Activated CD4-positive, alpha-beta T cell treated with anti-CD3 and anti-CD28 coated beads, Interleukin-2, amount 10 ng/mL, durations not matched to agents 7 days and 5 days (primary cell): Measurements from ENCODE around the gene RNF11. TPM values are rescaled to one million over a fixed set of nuclear protein-coding genes. Genes with fewer than 3 reads are reported as not detected.
"Not testable (repeated sequence)": the region's sequence is repeated elsewhere in the genome, so short reads cannot be mapped to it uniquely, and the experiment has no call there.

Experiments
- CTCF ChIA-PET: fragments of 350-600 bp; sonication (Branson Sonifier 250); formaldehyde crosslinking; loops from one replicate; lab custom pipeline; 2021; ENCODE audit warnings: antibody characterized with exemption; lab: Charles Lee
- POLR2A ChIA-PET: fragments of 350-600 bp; sonication (Branson Sonifier 250); formaldehyde crosslinking; loops from one replicate; lab custom pipeline; 2021; ENCODE audit warnings: antibody characterized with exemption; lab: Charles Lee
- DNase-seq: peaks from one replicate; pipeline ENCODE4 v3.0.0-alpha.2; 2020
- H3K27ac Mint-ChIP-seq: one replicate; pipeline ENCODE4 v1.8.0; 2021; ENCODE audit warnings: mild to moderate bottlenecking, moderate library complexity, mixed read lengths
- H3K27me3 Mint-ChIP-seq: one replicate; pipeline ENCODE4 v1.8.0; 2021; ENCODE audit warnings: mixed read lengths
- H3K36me3 Mint-ChIP-seq: one replicate; pipeline ENCODE4 v1.8.0; 2021; ENCODE audit warnings: low read depth, mixed read lengths
- H3K4me1 Mint-ChIP-seq: one replicate; pipeline ENCODE4 v1.8.0; 2021; ENCODE audit warnings: mixed read lengths
- H3K4me3 Mint-ChIP-seq: one replicate; pipeline ENCODE4 v1.8.0; 2021; ENCODE audit warnings: mild to moderate bottlenecking, moderate library complexity, mixed read lengths
- H3K9me3 Mint-ChIP-seq: one replicate; pipeline ENCODE4 v1.8.0; 2021; ENCODE audit warnings: mixed read lengths
- total RNA-seq, 2 experiments: library from RNA; stranded (reverse); gene quantifications; one replicate each; pipeline ENCODE4 v1.2.3, GENCODE V29; 2021

RNF11 gene
- total RNA-seq, 2 experiments from 2014 or later = 23.4 to 25.9 TPM

DNA sequence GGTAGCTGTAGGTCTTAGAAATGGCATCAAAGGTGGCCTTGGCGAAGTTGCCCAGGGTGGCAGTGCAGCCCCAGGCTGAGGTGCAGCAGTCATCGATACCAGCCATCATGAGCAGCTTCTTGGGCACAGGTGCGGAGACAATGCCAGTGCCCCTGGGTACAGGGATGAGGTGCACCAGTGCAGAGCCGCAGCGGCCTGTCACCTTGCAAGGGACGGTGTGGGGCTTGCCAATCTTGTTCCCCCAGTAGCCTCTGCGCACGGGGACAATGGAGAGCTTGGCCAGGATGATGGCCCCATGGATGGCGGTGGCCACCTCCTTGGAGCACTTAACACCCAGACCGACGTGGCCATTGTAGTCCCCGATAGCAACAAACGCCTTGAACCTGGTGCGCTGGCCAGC, 14.7 kb downstream of the RNF11 start:
- H3K4me3 Mint-ChIP-seq, H3K27ac Mint-ChIP-seq, DNase-seq, CTCF ChIA-PET, H3K9me3 Mint-ChIP-seq, H3K27me3 Mint-ChIP-seq, POLR2A ChIA-PET, H3K36me3 Mint-ChIP-seq: not testable (repeated sequence)
- peaks cover 26% of the 10 kb centered on the region for H3K4me1 Mint-ChIP-seq

DNA sequence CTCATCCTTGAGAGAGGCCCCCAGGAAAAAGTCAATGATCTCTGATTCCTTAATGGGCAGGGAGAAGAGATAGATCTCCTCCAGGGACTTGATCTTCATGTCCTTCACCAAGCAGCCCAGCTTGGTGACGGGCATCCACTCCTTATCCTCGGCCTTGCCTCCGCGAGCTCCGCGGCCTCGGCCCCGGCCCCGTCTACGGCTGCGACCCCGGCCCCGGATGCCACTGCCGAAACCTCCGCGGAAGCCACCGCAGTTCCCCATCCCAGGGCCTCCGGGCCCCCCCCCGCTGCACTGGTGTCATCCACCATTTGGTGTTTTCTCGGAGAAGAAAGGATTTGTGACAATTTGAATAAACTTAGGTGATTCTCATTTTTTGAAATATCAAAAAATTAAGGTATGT, 15.1 kb downstream of the RNF11 start:
- not testable (repeated sequence) for H3K36me3 Mint-ChIP-seq

DNA sequence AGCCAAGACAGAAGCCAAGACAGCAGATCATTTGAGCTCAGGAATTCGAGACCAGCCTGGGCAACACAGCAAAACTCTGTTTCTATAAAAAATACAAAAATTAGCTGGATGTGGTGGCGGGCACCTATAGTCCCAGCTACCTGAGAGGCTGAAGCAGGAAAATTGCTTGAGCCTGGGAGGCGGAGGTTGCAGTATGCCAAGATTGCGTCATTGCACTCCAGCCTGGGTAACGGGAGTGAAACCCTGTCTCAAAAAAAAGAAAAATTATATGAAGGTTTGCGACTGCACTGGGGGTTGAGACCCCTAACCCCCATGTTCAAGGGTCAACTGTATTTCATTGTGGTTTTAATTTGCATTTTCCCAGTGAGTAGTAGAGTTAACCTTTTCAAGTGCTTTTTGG, 16.3 kb downstream of the RNF11 start:
- Mint-ChIP-seq H3K27me3 (no peaks in the 10 kb centered on the region), H3K36me3 (peaks cover 1% of the 10 kb centered on the region), H3K4me1 (peaks cover 10% of the 10 kb centered on the region), H3K9me3 (no peaks in the 10 kb centered on the region), H3K27ac (no peak overlapping the region), H3K4me3 (no peak overlapping the region)
- ChIA-PET POLR2A (no interaction called here), CTCF (interaction anchor here (0.7 to 1.5 kb wide), 2 partner anchors 9 to 96 kb away, joined by 3 to 5 read pairs; no protein-coding TSS in a partner anchor)
- no peak for DNase-seq

More for the DNA sequence above, 15.1 kb downstream of the RNF11 start:
- H3K27ac Mint-ChIP-seq, POLR2A ChIA-PET, H3K27me3 Mint-ChIP-seq, H3K4me3 Mint-ChIP-seq, CTCF ChIA-PET, DNase-seq, H3K9me3 Mint-ChIP-seq: not testable (repeated sequence)
- peaks cover 21% of the 10 kb centered on the region for H3K4me1 Mint-ChIP-seq

DNA sequence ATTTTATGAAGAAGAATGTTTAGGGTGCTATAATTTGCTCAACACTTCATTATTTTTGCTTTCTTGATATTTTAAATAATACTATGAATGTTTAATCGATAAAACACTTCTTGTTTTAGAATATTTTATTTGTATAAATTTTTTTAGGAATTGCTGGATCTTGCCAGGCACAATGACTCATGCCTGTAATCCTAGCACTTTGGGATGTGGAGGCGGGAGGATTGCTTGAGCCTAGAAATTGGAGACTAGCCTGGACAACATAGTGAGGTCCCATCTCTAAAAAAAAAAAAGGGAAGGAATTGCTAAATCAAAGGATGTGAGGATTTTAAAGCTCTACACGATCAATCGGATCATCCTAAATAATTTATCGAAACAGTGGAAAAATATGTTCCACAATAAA, 17.6 kb downstream of the RNF11 start:
- peaks cover 11% of the 10 kb centered on the region for H3K4me1 Mint-ChIP-seq
- ChIA-PET POLR2A (no interaction called here), CTCF (interaction anchor here (1.2 kb wide), 1 partner anchor 12 kb away, joined by 3 read pairs; no protein-coding TSS in a partner anchor)
- H3K9me3 Mint-ChIP-seq = no peaks in the 10 kb centered on the region
- H3K27ac Mint-ChIP-seq = no peak overlapping the region
- no peak overlapping the region for H3K4me3 Mint-ChIP-seq
- H3K27me3 Mint-ChIP-seq = no peaks in the 10 kb centered on the region
- DNase-seq = no peak
- peaks cover 1% of the 10 kb centered on the region for H3K36me3 Mint-ChIP-seq

DNA sequence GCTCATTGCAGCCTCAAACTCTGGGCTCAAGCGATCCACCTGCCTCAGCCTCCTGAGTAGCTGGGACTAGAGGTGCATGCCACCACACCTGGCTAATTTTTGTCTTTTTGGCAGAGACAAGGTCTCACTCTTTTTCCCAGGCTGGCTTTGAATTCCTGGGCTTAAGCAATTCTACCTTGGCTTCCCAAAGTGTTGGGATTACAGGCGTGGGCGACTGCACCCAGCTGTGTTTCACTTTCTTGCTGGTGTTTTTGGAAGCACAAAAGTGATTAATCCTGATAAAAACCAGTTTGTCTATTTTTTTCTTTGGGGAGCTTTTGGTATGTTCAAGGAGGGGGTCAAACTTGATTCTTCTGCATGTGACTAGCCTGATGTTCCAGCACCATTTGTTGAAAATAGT, 19.3 kb downstream of the RNF11 start:
- Mint-ChIP-seq H3K27ac (no peak overlapping the region), H3K4me1 (peaks cover 13% of the 10 kb centered on the region), H3K9me3 (no peaks in the 10 kb centered on the region), H3K27me3 (no peaks in the 10 kb centered on the region), H3K4me3 (no peak overlapping the region), H3K36me3 (peaks cover 1% of the 10 kb centered on the region)
- POLR2A ChIA-PET = no interaction called here
- CTCF ChIA-PET = interaction anchor here (0.8 to 1.1 kb wide), 2 partner anchors 12 to 20 kb away, joined by 3 to 4 read pairs; no protein-coding TSS in a partner anchor
- no peak for DNase-seq

DNA sequence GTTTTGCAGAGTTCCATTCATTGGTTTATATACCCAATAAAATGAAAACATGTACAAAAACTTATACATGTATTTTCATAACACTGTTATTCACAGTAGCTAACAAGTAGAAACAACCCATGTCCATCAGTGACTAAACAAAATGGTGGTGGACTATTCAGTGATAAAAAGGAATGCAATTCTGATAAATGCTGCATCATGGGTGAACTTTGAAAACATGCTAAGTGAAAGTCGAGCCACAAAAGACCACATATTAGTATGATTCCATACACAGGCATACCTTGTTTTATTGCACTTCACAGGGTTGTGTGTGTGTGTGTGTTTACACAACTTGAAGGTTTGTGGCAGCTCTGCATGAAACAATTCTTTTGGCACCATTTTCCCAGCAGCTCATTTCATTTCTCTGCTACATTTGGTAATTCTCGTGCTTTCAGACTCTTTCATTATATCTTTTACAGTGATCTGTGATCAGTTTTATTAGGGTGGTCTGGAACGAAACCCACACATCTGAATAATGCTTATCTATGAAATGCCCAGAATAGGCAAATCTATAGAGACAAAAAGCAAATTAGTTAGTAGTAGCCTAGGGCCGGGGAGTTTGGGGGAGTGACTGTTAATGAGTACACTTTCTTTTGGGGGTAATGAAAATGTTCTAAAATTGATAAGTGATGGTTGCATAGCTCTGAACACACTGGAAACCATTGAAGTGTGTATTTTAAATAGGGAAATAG, 27.2 kb downstream of the RNF11 start:
- ChIA-PET CTCF (interaction anchor here (0.6 to 1.0 kb wide), 2 partner anchors 17 to 534 kb away, joined by 3 to 5 read pairs; no protein-coding TSS in a partner anchor), POLR2A (no interaction called here)
- Mint-ChIP-seq H3K36me3 (peaks cover 4% of the 10 kb centered on the region), H3K9me3 (no peaks in the 10 kb centered on the region), H3K4me1 (peaks cover 44% of the 10 kb centered on the region), H3K27me3 (no peaks in the 10 kb centered on the region), H3K4me3 (no peak overlapping the region), H3K27ac (no peak overlapping the region)
- DNase-seq = no peak

DNA sequence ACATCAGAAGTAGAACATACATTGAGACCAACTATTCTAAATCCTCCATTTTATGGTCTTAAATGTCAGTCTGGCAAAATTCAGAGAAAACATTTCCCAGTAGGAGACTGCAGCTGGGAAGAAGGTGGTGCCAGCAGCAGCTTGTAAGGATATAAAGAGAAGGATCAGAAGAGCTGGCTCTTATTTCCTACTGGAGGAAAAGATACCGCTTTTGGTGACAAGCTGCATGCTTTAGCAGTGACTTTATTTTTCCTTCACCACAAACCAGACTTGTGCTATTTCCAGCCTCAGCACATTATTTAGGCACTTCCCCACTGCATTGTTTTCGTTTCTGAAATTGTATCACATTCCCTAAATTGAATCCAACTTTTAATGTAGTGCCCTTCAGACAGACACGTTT, 28.4 kb downstream of the RNF11 start:
- no peaks in the 10 kb centered on the region for H3K27me3 Mint-ChIP-seq
- H3K36me3 Mint-ChIP-seq = peaks cover 7% of the 10 kb centered on the region
- ChIA-PET POLR2A (no interaction called here), CTCF (interaction anchor here (1.8 kb wide), 1 partner anchor 67 kb away, joined by 3 read pairs; no protein-coding TSS in a partner anchor)
- no peak overlapping the region for H3K27ac Mint-ChIP-seq
- H3K9me3 Mint-ChIP-seq = no peaks in the 10 kb centered on the region
- peaks cover 45% of the 10 kb centered on the region for H3K4me1 Mint-ChIP-seq
- H3K4me3 Mint-ChIP-seq = no peak overlapping the region
- no peak for DNase-seq

DNA sequence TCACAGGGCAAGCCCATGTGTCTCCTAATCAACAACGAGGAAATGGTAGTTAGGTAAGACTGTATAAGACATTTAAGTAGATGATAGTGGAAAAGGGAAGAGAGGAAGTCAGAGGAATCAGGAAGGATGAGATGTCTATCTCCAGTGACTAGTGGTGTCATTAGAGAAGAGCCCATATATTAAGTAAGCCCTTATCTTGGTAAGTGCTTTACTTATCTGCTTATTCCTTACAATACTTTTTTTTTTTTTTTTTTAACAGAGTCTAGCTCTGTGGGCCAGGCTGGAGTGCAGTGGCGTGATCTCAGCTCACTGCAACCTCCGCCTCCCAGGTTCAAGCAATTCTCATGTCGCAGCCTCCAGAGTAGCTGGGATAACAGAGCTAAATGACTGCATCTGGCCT, 29.5 kb downstream of the RNF11 start:
- H3K27me3 Mint-ChIP-seq = no peaks in the 10 kb centered on the region
- no peaks in the 10 kb centered on the region for H3K9me3 Mint-ChIP-seq
- H3K36me3 Mint-ChIP-seq = peaks cover 14% of the 10 kb centered on the region
- no peak overlapping the region for H3K27ac Mint-ChIP-seq
- H3K4me3 Mint-ChIP-seq = no peak overlapping the region
- ChIA-PET POLR2A (no interaction called here), CTCF (interaction anchor here (1.8 to 2.5 kb wide), 2 partner anchors 31 to 66 kb away, joined by 3 to 7 read pairs; no protein-coding TSS in a partner anchor)
- no peak for DNase-seq
- H3K4me1 Mint-ChIP-seq = peaks cover 45% of the 10 kb centered on the region

DNA sequence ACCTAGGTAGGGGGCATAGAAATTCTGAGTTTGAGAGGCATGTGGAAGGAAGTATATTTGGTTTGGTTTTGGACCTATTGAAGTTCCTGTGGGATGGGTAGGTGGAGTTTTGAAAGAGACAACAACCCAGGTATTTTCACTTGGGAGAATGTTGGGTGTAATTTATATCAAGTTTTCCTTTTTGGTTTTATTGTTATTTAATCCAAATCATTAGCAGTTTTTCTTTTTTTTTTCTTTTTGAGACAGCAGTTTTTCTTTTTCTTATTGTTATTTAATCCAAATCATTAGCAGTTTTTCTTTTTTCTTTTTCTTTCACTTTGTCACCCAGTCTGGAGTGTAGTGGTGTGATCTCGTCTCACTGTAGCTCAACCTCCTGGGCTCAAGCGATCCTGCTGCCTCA, 30.1 kb downstream of the RNF11 start:
- Mint-ChIP-seq H3K36me3 (peaks cover 19% of the 10 kb centered on the region), H3K27me3 (no peaks in the 10 kb centered on the region), H3K4me1 (peaks cover 42% of the 10 kb centered on the region), H3K9me3 (no peaks in the 10 kb centered on the region), H3K4me3 (no peak overlapping the region), H3K27ac (no peak overlapping the region)
- POLR2A ChIA-PET = no interaction called here
- no peak for DNase-seq
- CTCF ChIA-PET = interaction anchor here (1.8 to 2.5 kb wide), 2 partner anchors 30 to 65 kb away, joined by 3 to 7 read pairs; no protein-coding TSS in a partner anchor

DNA sequence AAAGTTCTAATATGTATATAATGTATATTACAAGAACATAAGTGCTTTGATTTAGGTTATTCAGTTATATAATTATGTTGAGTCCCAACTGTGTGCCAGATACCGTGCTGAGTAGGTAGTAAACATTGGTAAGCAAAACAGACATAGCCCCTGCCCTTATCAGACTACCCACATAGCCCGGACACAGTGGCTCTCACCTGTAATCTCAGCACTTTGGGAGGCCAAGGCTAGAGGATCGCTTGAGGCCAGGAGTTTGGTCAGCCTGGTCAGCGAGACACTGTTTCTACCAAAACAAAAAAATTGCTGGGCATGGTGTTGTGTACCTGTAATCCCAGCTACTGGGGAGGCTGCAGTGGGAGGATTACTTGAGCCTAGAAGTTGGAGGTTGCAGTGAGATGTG, 30.7 kb downstream of the RNF11 start:
- H3K4me1 Mint-ChIP-seq = peaks cover 37% of the 10 kb centered on the region
- H3K4me3 Mint-ChIP-seq = no peak overlapping the region
- no peaks in the 10 kb centered on the region for H3K27me3 Mint-ChIP-seq
- POLR2A ChIA-PET = no interaction called here
- CTCF ChIA-PET = interaction anchor here (0.5 to 2.5 kb wide), 5 partner anchors 11 to 1592 kb away, joined by 3 to 7 read pairs (median 4); no protein-coding TSS in a partner anchor
- DNase-seq = no peak
- peaks cover 25% of the 10 kb centered on the region for H3K36me3 Mint-ChIP-seq
- H3K9me3 Mint-ChIP-seq = no peaks in the 10 kb centered on the region
- no peak overlapping the region for H3K27ac Mint-ChIP-seq

DNA sequence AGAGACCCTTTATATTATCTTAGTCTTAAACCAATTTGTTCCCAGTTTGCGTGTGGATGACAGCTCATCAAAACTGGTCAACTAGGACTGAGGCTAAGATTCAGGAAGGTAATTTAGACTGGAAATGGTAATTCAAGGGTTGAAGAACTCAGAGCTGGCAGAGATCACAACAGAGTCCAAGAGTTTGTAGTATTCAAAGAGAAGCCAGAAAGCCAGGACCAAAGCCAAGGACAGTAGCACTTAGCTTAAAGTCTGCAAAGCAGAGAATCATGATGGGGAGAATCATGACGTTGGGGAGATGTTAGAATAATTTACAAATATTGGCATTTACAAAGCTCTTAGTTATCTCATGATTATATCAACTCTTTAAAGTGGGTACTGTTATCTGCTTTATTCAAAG, 32.6 kb downstream of the RNF11 start:
- Mint-ChIP-seq H3K36me3 (peaks cover 27% of the 10 kb centered on the region), H3K27me3 (no peaks in the 10 kb centered on the region), H3K9me3 (no peaks in the 10 kb centered on the region), H3K4me1 (peaks cover 35% of the 10 kb centered on the region), H3K4me3 (no peak overlapping the region), H3K27ac (no peak overlapping the region)
- no peak for DNase-seq
- CTCF ChIA-PET = interaction anchor here (0.7 to 1.3 kb wide), 2 partner anchors 27 to 28 kb away, joined by 3 to 5 read pairs; no protein-coding TSS in a partner anchor
- POLR2A ChIA-PET = no interaction called here

DNA sequence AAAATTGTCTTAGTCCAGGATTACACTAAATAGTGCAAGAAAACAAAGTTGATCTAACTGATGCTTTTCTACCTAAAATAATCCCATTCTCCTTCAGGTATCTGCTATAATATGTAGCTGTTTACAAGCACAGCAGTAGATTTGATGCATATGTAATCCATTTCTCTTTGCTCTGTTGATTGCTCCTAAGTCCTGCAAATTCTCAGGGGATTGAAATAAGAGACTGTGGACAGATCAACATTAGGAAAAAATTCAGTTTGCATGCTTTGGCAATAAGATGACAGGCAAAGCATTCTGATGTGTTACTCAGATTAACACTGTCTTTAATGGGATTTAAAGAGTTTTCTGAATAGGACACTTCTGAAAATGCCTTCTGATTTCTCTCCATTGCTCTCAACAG, 34.7 kb downstream of the RNF11 start:
- Mint-ChIP-seq H3K36me3 (peaks cover 30% of the 10 kb centered on the region), H3K27me3 (no peaks in the 10 kb centered on the region), H3K4me3 (no peak overlapping the region), H3K4me1 (peaks cover 27% of the 10 kb centered on the region), H3K9me3 (no peaks in the 10 kb centered on the region), H3K27ac (no peak overlapping the region)
- ChIA-PET CTCF (interaction anchor here (0.9 to 1.2 kb wide), 2 partner anchors 10 to 28 kb away, joined by 3 read pairs; no protein-coding TSS in a partner anchor), POLR2A (no interaction called here)
- DNase-seq = no peak

DNA sequence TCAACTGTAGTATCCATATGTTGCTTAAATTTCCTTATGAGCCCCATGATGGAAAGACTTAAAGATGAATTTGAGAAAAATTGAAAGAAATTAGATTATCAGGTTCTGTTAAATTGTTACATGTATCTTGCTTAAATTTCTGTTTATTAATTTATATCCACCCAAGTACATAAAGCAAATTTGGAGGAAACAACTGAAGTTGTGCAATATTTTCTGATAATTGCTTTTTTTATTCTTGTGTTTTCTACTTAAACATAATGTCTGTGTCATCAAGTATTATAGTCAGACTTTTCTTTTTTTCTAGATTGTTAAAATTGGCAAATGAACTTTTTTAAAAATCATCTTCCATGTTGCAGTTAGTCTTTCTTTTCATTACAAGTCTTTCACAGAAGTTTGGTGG, 36.8 kb downstream of the RNF11 start:
- ChIA-PET POLR2A (no interaction called here), CTCF (interaction anchor here (1.3 kb wide), 1 partner anchor 24 kb away, joined by 4 read pairs; no protein-coding TSS in a partner anchor)
- no peaks in the 10 kb centered on the region for H3K27me3 Mint-ChIP-seq
- H3K4me3 Mint-ChIP-seq = no peak overlapping the region
- no peaks in the 10 kb centered on the region for H3K9me3 Mint-ChIP-seq
- H3K4me1 Mint-ChIP-seq = peaks cover 11% of the 10 kb centered on the region
- no peak for DNase-seq
- H3K36me3 Mint-ChIP-seq = peaks cover 27% of the 10 kb centered on the region
- H3K27ac Mint-ChIP-seq = no peak overlapping the region
